HepG2 (cell line): Measurements from ENCODE around the gene SLC36A2. TPM values are rescaled to one million over a fixed set of nuclear protein-coding genes. Genes with fewer than 3 reads are reported as not detected.

ENCODE experiments used
- ATAC-seq: fragments of 200-7000 bp; cut with Tn5 transposase; 3 replicates; pipeline ENCODE4 v1.9.1; 2020; ENCODE audit warnings: mild to moderate bottlenecking, moderate library complexity
- BruUV-seq: library from RNA; stranded (reverse); fragments of 400-500 nt; replicated peaks from 2 replicates; lab custom pipeline; 2021; lab: Mats Ljungman, UMichigan
- CTCF ChIA-PET: fragments of 300-600 bp; formaldehyde crosslinking; extraction: SDS; loops from one replicate; lab custom pipeline; 2021; ENCODE audit warnings: low total read pairs, inconsistent platforms, low intra/inter-chr PET ratio; lab: Yijun Ruan, JAX
- POLR2A ChIA-PET: fragments of 350-600 bp; sonication (Branson Sonifier 250); formaldehyde crosslinking; loops from one replicate; lab custom pipeline; 2020; ENCODE audit warnings: antibody characterized with exemption, inconsistent platforms; lab: Yijun Ruan, JAX
- DNase-seq: peaks from one replicate; pipeline ENCODE4 v3.0.0-alpha.2; 2015; ENCODE audit warnings: low spot score
- FAIRE-seq: peaks from 3 replicates; lab custom pipeline; 2011; peaks lifted over from hg19 to GRCh38; lab: Jason Lieb, UNC
- H2AFZ ChIP-seq: one replicate; pipeline ENCODE4 v1.6.1; 2011; ENCODE audit warnings: low read length, inconsistent platforms
- H3K27ac ChIP-seq: fragments of 300-600 bp; 3 replicates; pipeline ENCODE4 v1.8.0; 2011; ENCODE audit warnings: mixed run types, mild to moderate bottlenecking, mixed read lengths, low read length, inconsistent platforms; ENCODE audit not compliant: insufficient read depth; ENCODE audit errors: extremely low read length
- H3K27me3 ChIP-seq, 2 experiments: fragments of 200-600 bp in 1 of 2; 2 replicates in 1 of 2; 3 replicates in 1 of 2; pipeline versions ENCODE4 v1.6.0 to v1.8.0; 2011; ENCODE audit warnings: low read length in 2 of 2, mild to moderate bottlenecking in 2 of 2, moderate library complexity in 2 of 2, inconsistent platforms in 1 of 2; ENCODE audit not compliant: insufficient read depth in 2 of 2, control insufficient read depth in 1 of 2
- H3K36me3 ChIP-seq, 2 experiments: fragments of 200-600 bp in 1 of 2; replicated peaks in 1 of 2; 2 replicates in 1 of 2; 3 replicates in 1 of 2; pipeline versions ENCODE4 v1.5.1 to v1.8.0; 2011; ENCODE audit warnings: low read length in 2 of 2, inconsistent platforms in 1 of 2; ENCODE audit not compliant: insufficient read depth in 2 of 2, control insufficient read depth in 1 of 2
- H3K4me1 ChIP-seq: 2 replicates; pipeline ENCODE4 v1.5.1; 2012; ENCODE audit warnings: low read length, inconsistent platforms; ENCODE audit not compliant: insufficient read depth
- H3K4me2 ChIP-seq: 2 replicates; pipeline ENCODE4 v1.6.0; 2011; ENCODE audit warnings: low read depth, low read length, inconsistent platforms
- H3K4me3 ChIP-seq, 3 experiments: fragments of 200-600 bp in 1 of 3; sonication (generic), shearing (Covaris generic) in 1 of 3; replicated peaks in 1 of 3; 2 replicates each; pipeline ENCODE4 v1.5.1; 2011 to 2016; ENCODE audit warnings: low read length in 3 of 3, inconsistent platforms in 2 of 3, low read depth in 2 of 3, mild to moderate bottlenecking in 2 of 3, control low read depth in 1 of 3, mixed read lengths in 1 of 3; ENCODE audit not compliant: insufficient read depth in 1 of 3
- H3K79me2 ChIP-seq: one replicate; pipeline ENCODE4 v1.6.1; 2011; ENCODE audit warnings: low read length, inconsistent platforms; ENCODE audit not compliant: insufficient read depth
- H3K9ac ChIP-seq: 2 replicates; pipeline ENCODE4 v1.6.0; 2011; ENCODE audit warnings: mild to moderate bottlenecking, low read depth, low read length, inconsistent platforms; ENCODE audit not compliant: insufficient read depth
- H3K9me3 ChIP-seq: 2 replicates; pipeline ENCODE4 v1.5.1; 2012; ENCODE audit warnings: mild to moderate bottlenecking, low read length
- H4K20me1 ChIP-seq: 2 replicates; pipeline ENCODE4 v1.6.0; 2011; ENCODE audit warnings: inconsistent platforms, mild to moderate bottlenecking, low read length, moderate library complexity; ENCODE audit not compliant: insufficient read depth
- AGO2 ChIP-seq: fragments of 200-400 bp; formaldehyde crosslinking; optimal IDR thresholded peaks from 2 replicates; pipeline ENCODE3; 2017; ENCODE audit warnings: mild to moderate bottlenecking, low read depth, low read length, moderate library complexity
- EZH2 ChIP-seq: conservative IDR thresholded peaks from 2 replicates; pipeline ENCODE4 v1.6.1; 2012; ENCODE audit warnings: mild to moderate bottlenecking, low read depth, low read length, moderate library complexity
- FOXA1 ChIP-seq, 2 experiments: fragments of 450-650 bp in 1 of 2; sonication (generic) in 1 of 2; formaldehyde crosslinking in 1 of 2; IDR thresholded peaks; 2 replicates each; pipeline versions ENCODE4 v1.4.0 to v1.6.1; 2016 to 2020; ENCODE audit warnings: missing genetic modification reagents in 1 of 2
- NCOA1 ChIP-seq: sonication (generic); formaldehyde crosslinking; IDR thresholded peaks from 2 replicates; pipeline ENCODE4 v1.9.0; 2021; ENCODE audit warnings: missing genetic modification reagents
- ZNF121 ChIP-seq: sonication (generic); formaldehyde crosslinking; IDR thresholded peaks from 2 replicates; pipeline ENCODE4 v1.5.0; 2020; ENCODE audit warnings: mild to moderate bottlenecking, missing genetic modification reagents
- ZNF232 ChIP-seq: sonication (generic); formaldehyde crosslinking; IDR thresholded peaks from 2 replicates; pipeline ENCODE4 v1.4.0; 2020; ENCODE audit warnings: missing genetic modification reagents, borderline replicate concordance
- ZNF337 ChIP-seq: sonication (generic); formaldehyde crosslinking; IDR thresholded peaks from 2 replicates; pipeline ENCODE4 v1.5.1; 2020; ENCODE audit warnings: missing genetic modification reagents, low read depth, mild to moderate bottlenecking, borderline replicate concordance
- ZNF567 ChIP-seq: sonication (generic); formaldehyde crosslinking; IDR thresholded peaks from 2 replicates; pipeline ENCODE4 v1.8.1; 2023; ENCODE audit warnings: mild to moderate bottlenecking, missing genetic modification reagents, borderline replicate concordance
- ZNF607 ChIP-seq: sonication (generic); formaldehyde crosslinking; IDR thresholded peaks from 2 replicates; pipeline ENCODE4 v1.5.1; 2020; ENCODE audit warnings: missing genetic modification reagents, mild to moderate bottlenecking, borderline replicate concordance
- ZNF713 ChIP-seq: sonication (generic); formaldehyde crosslinking; IDR thresholded peaks from 2 replicates; pipeline ENCODE4 v1.4.0; 2020; ENCODE audit warnings: mild to moderate bottlenecking, missing genetic modification reagents
- ZNF746 ChIP-seq: sonication (generic); formaldehyde crosslinking; IDR thresholded peaks from 2 replicates; pipeline ENCODE4 v1.8.0; 2022; ENCODE audit warnings: mild to moderate bottlenecking, missing genetic modification reagents
- ZNF788 ChIP-seq: sonication (generic); formaldehyde crosslinking; IDR thresholded peaks from 2 replicates; pipeline ENCODE4 v1.5.0; 2020; ENCODE audit warnings: mild to moderate bottlenecking, missing genetic modification reagents, borderline replicate concordance
- ZNF790 ChIP-seq: sonication (generic); formaldehyde crosslinking; IDR thresholded peaks from 2 replicates; pipeline ENCODE4 v1.8.0; 2022; ENCODE audit warnings: missing genetic modification reagents, mild to moderate bottlenecking, borderline replicate concordance
- WGBS: methylation state at CpG from one replicate; pipeline ENCODE4 v1.1.6; 2017; ENCODE audit warnings: low lambda C conversion rate; 5-methylcytosine and 5-hydroxymethylcytosine counted together
- in situ Hi-C: cut with HindIII; loops from 2 replicates; pipeline ENCODE4 v1.10.0; 2017; ENCODE audit warnings: low pct_unique_long_range_greater_than_20kb; ENCODE audit not compliant: extremely low pct_ligation_motif_present
- intact Hi-C: fragments of 100-400 bp; cut with micrococcal nuclease; formaldehyde crosslinking; loops from one replicate; pipeline ENCODE4 v1.10.0; 2022; ENCODE audit not compliant: unreplicated experiment
- polyA plus RNA-seq, 8 experiments: library from polyadenylated mRNA; depleted of rRNA in 3 of 8; stranded (reverse) in 7 of 8; unstranded in 1 of 8; fragments of >200 nt; fragmentation: Illumina TruSeq in 4 of 8; extraction: Trizol in 4 of 8; gene quantifications; 2 replicates each; pipeline versions ENCODE4 v1.2.1 to v1.2.3, GENCODE V29; 2011 to 2016; ENCODE audit warnings: low read depth in 4 of 8, missing spikeins in 1 of 8, mixed read lengths in 1 of 8; ENCODE audit not compliant: insufficient read depth in 1 of 8
- total RNA-seq, 5 experiments: library from RNA; depleted of rRNA; stranded (reverse); fragments of >200 nt; fragmentation: Illumina TruSeq; extraction: Trizol; gene quantifications; 2 replicates each; pipeline ENCODE4 v1.2.3, GENCODE V29; 2016; ENCODE audit warnings: low read depth in 1 of 5
- TF ChIP-seq, protein P1 (sequence below): sonication (generic); formaldehyde crosslinking; IDR thresholded peaks from 2 replicates; pipeline ENCODE4 v1.8.1; 2023; ENCODE audit warnings: mild to moderate bottlenecking, missing genetic modification reagents
- TF ChIP-seq, protein P2 (sequence below): sonication (generic); formaldehyde crosslinking; IDR thresholded peaks from 2 replicates; pipeline ENCODE4 v1.5.0; 2020; ENCODE audit warnings: mild to moderate bottlenecking, missing genetic modification reagents, borderline replicate concordance
- TF ChIP-seq, protein P3 (sequence below): sonication (generic); formaldehyde crosslinking; IDR thresholded peaks from 2 replicates; pipeline ENCODE4 v1.5.0; 2020; ENCODE audit warnings: mild to moderate bottlenecking, missing genetic modification reagents

The SLC36A2 gene
- total and polyA plus RNA-seq, 2 of the 13 experiments (the other 11 are each of a cell fraction or from before 2014, with no cell fraction given), result 0.03 TPM; not detected in 1

DNA sequence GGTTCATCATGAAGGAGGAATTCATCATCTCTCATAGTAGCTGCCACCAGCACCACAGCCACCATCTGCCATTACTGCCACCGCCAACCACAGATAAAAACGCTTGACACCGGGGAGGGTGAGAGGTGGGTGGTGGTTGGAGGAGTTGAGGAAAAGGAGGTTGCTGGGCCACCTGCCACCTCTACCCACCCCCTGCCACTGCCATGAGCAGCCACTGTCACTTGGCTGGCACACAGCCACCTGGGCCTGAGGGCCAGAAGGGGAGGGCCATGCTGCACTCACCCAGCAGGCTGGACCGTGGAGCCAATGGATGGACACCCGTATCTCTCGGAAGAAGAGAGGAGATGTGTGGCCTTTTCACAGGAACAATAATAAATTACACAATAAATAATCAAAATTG lies 31.3 kb upstream of the SLC36A2 start:
- H3K4me3 ChIP-seq, result no peak overlapping the region
- no peaks in the 10 kb centered on the region for H3K36me3 ChIP-seq
- no peak for FAIRE-seq
- peaks cover 0 to 11% of the 10 kb centered on the region in 2 experiments; a peak in 3 of 5 replicates for H3K27me3 ChIP-seq
- no peak overlapping the region for H3K9ac ChIP-seq
- WGBS, result 63% methylated on average over 3 of the region's 6 CpGs
- H3K27ac ChIP-seq, result no peak overlapping the region
- H3K79me2 ChIP-seq, result no peaks in the 10 kb centered on the region
- POLR2A ChIA-PET, result no interaction called here
- no peak overlapping the region for H2AFZ ChIP-seq
- CTCF ChIA-PET, result no interaction called here
- H3K4me2 ChIP-seq, result no peak overlapping the region
- no peaks in the 10 kb centered on the region for H3K9me3 ChIP-seq
- no peak for DNase-seq
- in situ Hi-C loops, result no loop called here
- no TSS peak for BruUV-seq
- no peak for ATAC-seq
- intact Hi-C loops, result no loop called here
- no peaks in the 10 kb centered on the region for H4K20me1 ChIP-seq
- no peaks in the 10 kb centered on the region for H3K4me1 ChIP-seq
- TF ChIP-seq NCOA1 (CRISPR knock-in tag) (no peak), FOXA1 (IDR thresholded peaks at IDR 0.05) (no peak), FOXA1 (CRISPR knock-in tag; IDR thresholded peaks at IDR 0.05) (no peak), ZNF746 (CRISPR knock-in tag) (no peak), ZNF713 (CRISPR knock-in tag) (no peak), ZNF607 (CRISPR knock-in tag) (no peak), EZH2 (no peak), ZNF790 (CRISPR knock-in tag) (no peak), ZNF121 (CRISPR knock-in tag) (no peak), ZNF232 (CRISPR knock-in tag) (no peak), AGO2 (no peak), ZNF337 (CRISPR knock-in tag) (no peak), ZNF567 (CRISPR knock-in tag) (no peak), ZNF788 (CRISPR knock-in tag) (no peak)
- TF ChIP-seq, protein P1, sequence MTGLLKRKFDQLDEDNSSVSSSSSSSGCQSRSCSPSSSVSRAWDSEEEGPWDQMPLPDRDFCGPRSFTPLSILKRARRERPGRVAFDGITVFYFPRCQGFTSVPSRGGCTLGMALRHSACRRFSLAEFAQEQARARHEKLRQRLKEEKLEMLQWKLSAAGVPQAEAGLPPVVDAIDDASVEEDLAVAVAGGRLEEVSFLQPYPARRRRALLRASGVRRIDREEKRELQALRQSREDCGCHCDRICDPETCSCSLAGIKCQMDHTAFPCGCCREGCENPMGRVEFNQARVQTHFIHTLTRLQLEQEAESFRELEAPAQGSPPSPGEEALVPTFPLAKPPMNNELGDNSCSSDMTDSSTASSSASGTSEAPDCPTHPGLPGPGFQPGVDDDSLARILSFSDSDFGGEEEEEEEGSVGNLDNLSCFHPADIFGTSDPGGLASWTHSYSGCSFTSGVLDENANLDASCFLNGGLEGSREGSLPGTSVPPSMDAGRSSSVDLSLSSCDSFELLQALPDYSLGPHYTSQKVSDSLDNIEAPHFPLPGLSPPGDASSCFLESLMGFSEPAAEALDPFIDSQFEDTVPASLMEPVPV (CRISPR knock-in tag), result no peak
- TF ChIP-seq, protein P2, sequence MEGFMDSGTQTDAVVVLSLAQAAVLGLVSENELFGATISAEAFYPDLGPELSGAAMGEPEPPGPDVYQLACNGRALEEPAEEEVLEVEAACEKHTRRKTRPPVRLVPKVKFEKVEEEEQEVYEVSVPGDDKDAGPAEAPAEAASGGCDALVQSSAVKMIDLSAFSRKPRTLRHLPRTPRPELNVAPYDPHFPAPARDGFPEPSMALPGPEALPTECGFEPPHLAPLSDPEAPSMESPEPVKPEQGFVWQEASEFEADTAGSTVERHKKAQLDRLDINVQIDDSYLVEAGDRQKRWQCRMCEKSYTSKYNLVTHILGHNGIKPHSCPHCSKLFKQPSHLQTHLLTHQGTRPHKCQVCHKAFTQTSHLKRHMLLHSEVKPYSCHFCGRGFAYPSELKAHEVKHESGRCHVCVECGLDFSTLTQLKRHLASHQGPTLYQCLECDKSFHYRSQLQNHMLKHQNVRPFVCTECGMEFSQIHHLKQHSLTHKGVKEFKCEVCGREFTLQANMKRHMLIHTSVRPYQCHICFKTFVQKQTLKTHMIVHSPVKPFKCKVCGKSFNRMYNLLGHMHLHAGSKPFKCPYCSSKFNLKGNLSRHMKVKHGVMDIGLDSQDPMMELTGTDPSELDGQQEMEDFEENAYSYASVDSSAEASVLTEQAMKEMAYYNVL (CRISPR knock-in tag), result no peak
- TF ChIP-seq, protein P3, sequence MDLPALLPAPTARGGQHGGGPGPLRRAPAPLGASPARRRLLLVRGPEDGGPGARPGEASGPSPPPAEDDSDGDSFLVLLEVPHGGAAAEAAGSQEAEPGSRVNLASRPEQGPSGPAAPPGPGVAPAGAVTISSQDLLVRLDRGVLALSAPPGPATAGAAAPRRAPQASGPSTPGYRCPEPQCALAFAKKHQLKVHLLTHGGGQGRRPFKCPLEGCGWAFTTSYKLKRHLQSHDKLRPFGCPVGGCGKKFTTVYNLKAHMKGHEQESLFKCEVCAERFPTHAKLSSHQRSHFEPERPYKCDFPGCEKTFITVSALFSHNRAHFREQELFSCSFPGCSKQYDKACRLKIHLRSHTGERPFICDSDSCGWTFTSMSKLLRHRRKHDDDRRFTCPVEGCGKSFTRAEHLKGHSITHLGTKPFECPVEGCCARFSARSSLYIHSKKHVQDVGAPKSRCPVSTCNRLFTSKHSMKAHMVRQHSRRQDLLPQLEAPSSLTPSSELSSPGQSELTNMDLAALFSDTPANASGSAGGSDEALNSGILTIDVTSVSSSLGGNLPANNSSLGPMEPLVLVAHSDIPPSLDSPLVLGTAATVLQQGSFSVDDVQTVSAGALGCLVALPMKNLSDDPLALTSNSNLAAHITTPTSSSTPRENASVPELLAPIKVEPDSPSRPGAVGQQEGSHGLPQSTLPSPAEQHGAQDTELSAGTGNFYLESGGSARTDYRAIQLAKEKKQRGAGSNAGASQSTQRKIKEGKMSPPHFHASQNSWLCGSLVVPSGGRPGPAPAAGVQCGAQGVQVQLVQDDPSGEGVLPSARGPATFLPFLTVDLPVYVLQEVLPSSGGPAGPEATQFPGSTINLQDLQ (CRISPR knock-in tag), result no peak
